Activated CD4-positive, alpha-beta T cell treated with anti-CD3 and anti-CD28 coated beads for 1 hour (primary cell): ENCODE data around the gene RTN4R.

Source experiments
- DNase-seq: peaks from one replicate; pipeline ENCODE4 v3.0.0-alpha.2; 2020

The RTN4R gene

GRCh38 chr22:20226760-20227350 is 41.3 kb downstream of the RTN4R start:
- DNase-seq = no peak

- no peak for DNase-seq
These were observed 41.9 kb downstream of the RTN4R start for GRCh38 chr22:20226077-20226716.

- DNase-seq = no peak
These were observed 42.5 kb downstream of the RTN4R start for GRCh38 chr22:20225693-20225966.

- no peak for DNase-seq
These were observed 43.0 kb downstream of the RTN4R start for GRCh38 chr22:20224917-20225692.

- DNase-seq = no peak
These were observed 43.9 kb downstream of the RTN4R start for GRCh38 chr22:20224256-20224626.

- DNase-seq = no peak
These were observed 44.5 kb downstream of the RTN4R start for GRCh38 chr22:20223421-20224255.

GRCh38 chr22:20222764-20223420 is 45.2 kb downstream of the RTN4R start:
- DNase-seq = no peak

GRCh38 chr22:20221421-20222340 is 46.4 kb downstream of the RTN4R start:
- DNase-seq = no peak

GRCh38 chr22:20220629-20221026 is 47.5 kb downstream of the RTN4R start:
- no peak for DNase-seq

GRCh38 chr22:20219667-20220628 is 48.2 kb downstream of the RTN4R start:
- DNase-seq = no peak

- DNase-seq = no peak
These were observed 49.1 kb downstream of the RTN4R start for GRCh38 chr22:20218987-20219386.

- no peak for DNase-seq
These were observed 49.7 kb downstream of the RTN4R start for GRCh38 chr22:20218326-20218872.

GRCh38 chr22:20217563-20217962 is 50.6 kb downstream of the RTN4R start:
- DNase-seq = no peak

- DNase-seq = no peak
These were observed 51.1 kb downstream of the RTN4R start for GRCh38 chr22:20216863-20217499.

GRCh38 chr22:20215742-20216141 is 52.4 kb downstream of the RTN4R start:
- DNase-seq = no peak

GRCh38 chr22:20214853-20215252 is 53.3 kb downstream of the RTN4R start:
- DNase-seq = no peak

- DNase-seq = no peak
These were observed 54.0 kb downstream of the RTN4R start for GRCh38 chr22:20213833-20214708.

GRCh38 chr22:20212754-20213699 is 55.1 kb downstream of the RTN4R start:
- no peak for DNase-seq
